WERI-Rb-1 (cell line): ENCODE data around the gene MRAS.

Experiments used
- DNase-seq: peaks from one replicate; pipeline ENCODE4 v3.0.0-alpha.2; 2020
- H3K27ac ChIP-seq: fragments of 250-450 bp; sonication (Bioruptor Pico); 2 replicates; pipeline ENCODE4 v1.5.1; 2020; ENCODE audit warnings: mild to moderate bottlenecking, moderate library complexity
- H3K27me3 ChIP-seq: fragments of 250-450 bp; sonication (Bioruptor Pico); 2 replicates; pipeline ENCODE4 v1.5.1; 2021; ENCODE audit warnings: mild to moderate bottlenecking, low read depth, moderate library complexity; ENCODE audit not compliant: insufficient read depth, severe bottlenecking
- H3K36me3 ChIP-seq: fragments of 250-450 bp; sonication (Bioruptor Pico); 2 replicates; pipeline ENCODE4 v1.5.1; 2020; ENCODE audit warnings: mild to moderate bottlenecking, moderate library complexity
- H3K4me3 ChIP-seq: 2 replicates; pipeline ENCODE4 v1.5.1; 2011; ENCODE audit warnings: low read depth, mild to moderate bottlenecking, control low read depth, low read length
- H3K9me3 ChIP-seq: fragments of 250-450 bp; sonication (Bioruptor Pico); 2 replicates; pipeline ENCODE4 v1.5.1; 2021; ENCODE audit warnings: mild to moderate bottlenecking, moderate library complexity; ENCODE audit not compliant: severe bottlenecking
- CTCF ChIP-seq: IDR thresholded peaks from 2 replicates; pipeline ENCODE4 v1.5.1; 2011; ENCODE audit warnings: low read depth, mild to moderate bottlenecking, control low read depth, inconsistent platforms, low read length

The MRAS gene

GRCh38 chr3:138396752-138397410, 48.5 kb downstream of the MRAS start:
- no peak for DNase-seq
- no peaks in the 10 kb centered on the region for H3K36me3 ChIP-seq
- no peaks in the 10 kb centered on the region for H3K9me3 ChIP-seq
- H3K4me3 ChIP-seq, result no peak overlapping the region
- TF ChIP-seq CTCF, result no peak
- no peaks in the 10 kb centered on the region for H3K27me3 ChIP-seq
- no peak overlapping the region for H3K27ac ChIP-seq

GRCh38 chr3:138397983-138398382, 49.6 kb downstream of the MRAS start:
- DNase-seq, result no peak
- TF ChIP-seq CTCF, result no peak

GRCh38 chr3:138398791-138399575, 50.6 kb downstream of the MRAS start:
- Histone ChIP-seq H3K27ac (no peak overlapping the region), H3K27me3 (no peaks in the 10 kb centered on the region), H3K9me3 (no peaks in the 10 kb centered on the region), H3K4me3 (no peak overlapping the region), H3K36me3 (no peaks in the 10 kb centered on the region; the same call in 1 of the 2 replicates)
- no peak for DNase-seq
- TF ChIP-seq CTCF, result no peak

More at GRCh38 chr3:138397983-138398382, 49.6 kb downstream of the MRAS start:
- Histone ChIP-seq H3K27ac (no peak overlapping the region), H3K4me3 (no peak overlapping the region), H3K27me3 (no peaks in the 10 kb centered on the region), H3K36me3 (no peaks in the 10 kb centered on the region; the same call in 1 of the 2 replicates), H3K9me3 (no peaks in the 10 kb centered on the region)

GRCh38 chr3:138399766-138400165, 51.4 kb downstream of the MRAS start:
- Histone ChIP-seq H3K36me3 (no peaks in the 10 kb centered on the region; the same call in 1 of the 2 replicates), H3K27ac (no peak overlapping the region), H3K4me3 (no peak overlapping the region), H3K27me3 (no peaks in the 10 kb centered on the region), H3K9me3 (no peaks in the 10 kb centered on the region)
- TF ChIP-seq CTCF, result no peak
- DNase-seq, result no peak

GRCh38 chr3:138400651-138401070, 52.3 kb downstream of the MRAS start:
- TF ChIP-seq CTCF, result no peak
- no peaks in the 10 kb centered on the region for H3K9me3 ChIP-seq
- H3K4me3 ChIP-seq, result no peak overlapping the region
- DNase-seq, result no peak
- H3K27ac ChIP-seq, result no peak overlapping the region
- no peaks in the 10 kb centered on the region; the same call in 1 of the 2 replicates for H3K36me3 ChIP-seq
- H3K27me3 ChIP-seq, result no peaks in the 10 kb centered on the region
